GM13976 (cell line): Measurements from ENCODE around the gene MED4.

Source experiments
- DNase-seq: peaks from one replicate; pipeline ENCODE4 v3.0.0; 2012; ENCODE audit warnings: low spot score
- CTCF ChIP-seq: IDR thresholded peaks from 2 replicates; pipeline ENCODE4 v1.5.1; 2012; ENCODE audit warnings: borderline replicate concordance, mild to moderate bottlenecking; ENCODE audit not compliant: insufficient read depth; ENCODE audit errors: extremely low read depth, missing control alignments, control extremely low read depth
- in situ Hi-C: fragments of 300-500 bp; cut with MboI; formaldehyde crosslinking; loops from one replicate; pipeline ENCODE4 v1.12.0; 2022; ENCODE audit warnings: low sequenced_read_pairs, mixed read lengths, inconsistent platforms; ENCODE audit not compliant: unreplicated experiment

The MED4 gene

GRCh38 chr13:48116808-48117207 is 21.9 kb upstream of the MED4 start:
- in situ Hi-C loops: no loop called here

GRCh38 chr13:48113756-48114130 is 18.8 kb upstream of the MED4 start:
- no peak for DNase-seq
- in situ Hi-C loops: no loop called here
- TF ChIP-seq CTCF: no peak

More at GRCh38 chr13:48116808-48117207, 21.9 kb upstream of the MED4 start:
- TF ChIP-seq CTCF: no peak
- no peak for DNase-seq

- no peak for TF ChIP-seq CTCF
- DNase-seq: no peak
- in situ Hi-C loops: no loop called here
Observed at GRCh38 chr13:48112896-48113755, 18.2 kb upstream of the MED4 start.

GRCh38 chr13:48110931-48111721 is 16.2 kb upstream of the MED4 start:
- in situ Hi-C loops: no loop called here
- DNase-seq: no peak
- TF ChIP-seq CTCF: no peak

GRCh38 chr13:48110132-48110868 is 15.4 kb upstream of the MED4 start:
- in situ Hi-C loops: no loop called here
- no peak for DNase-seq
- TF ChIP-seq CTCF: no peak

GRCh38 chr13:48108106-48108505 is 13.2 kb upstream of the MED4 start:
- TF ChIP-seq CTCF: no peak
- no peak for DNase-seq
- in situ Hi-C loops: no loop called here
